Measurements from ENCODE around the gene RAB7B. TPM values are rescaled to one million over a fixed set of nuclear protein-coding genes. Genes with fewer than 3 reads are reported as not detected.

RAB7B gene
- total RNA-seq, 1 experiment from 2014 or later, result 0.22 TPM

GRCh38 chr1:205950826-205951549, 52.2 kb downstream of the RAB7B start (continued):
- no peak for TF ChIP-seq ZNF274 (IDR thresholded peaks at IDR 0.05; ENCODE audit: low read depth, low read length)

- Histone ChIP-seq H3K4me3 (replicated peaks in 1 of 2; ENCODE audit: low read depth in 1 of 2, low read length in 2 of 2) (no peak overlapping the region), H3K79me2 (ENCODE audit: insufficient read depth, low read length) (no peaks in the 10 kb centered on the region), H4K20me1 (ENCODE audit: insufficient read depth) (no peaks in the 10 kb centered on the region), H3K4me1 (ENCODE audit: control insufficient read depth in 1 of 2, insufficient read depth in 2 of 2, low read length in 2 of 2) (peaks cover 0 to under 1% of the 10 kb centered on the region in 2 experiments; a peak in 1 of 4 replicates), H3K9me2 (ENCODE audit: insufficient read depth) (no peaks in the 10 kb centered on the region), H2AFZ (ENCODE audit: low read depth, low read length, poor library complexity, severe bottlenecking) (no peak overlapping the region), H3K27me3 (ENCODE audit: insufficient read depth, low read length) (peaks cover 37% of the 10 kb centered on the region; the same call in 1 of the 2 replicates), H3K9me3 (ENCODE audit: control insufficient read depth in 1 of 2, insufficient read depth in 1 of 2, low read depth in 1 of 2, low read length in 2 of 2) (no peaks in the 10 kb centered on the region), H3K4me2 (ENCODE audit: low read length) (no peak overlapping the region), H3K9ac (ENCODE audit: low read length) (no peak overlapping the region), H3K36me3 (ENCODE audit: control insufficient read depth in 1 of 2, insufficient read depth in 2 of 2, low read length in 2 of 2) (no peaks in the 10 kb centered on the region), H3K27ac (ENCODE audit: low read depth, low read length) (no peak overlapping the region)
- ATAC-seq (no peak), DNase-seq (ENCODE audit: low read depth, low spot score) (no peak)
- intact Hi-C loops (cut with micrococcal nuclease), result no loop called here
- TF ChIP-seq TCF7L2 (IDR thresholded peaks at IDR 0.05; ENCODE audit: borderline replicate concordance, extremely low read depth, insufficient read depth, insufficient read length), result no peak
- TF ChIP-seq RAD21 (IDR thresholded peaks at IDR 0.05; ENCODE audit: low read depth), result no peak
- no peak for TF ChIP-seq MAX (IDR thresholded peaks at IDR 0.05)
- no peak for TF ChIP-seq CEBPB (IDR thresholded peaks at IDR 0.05; ENCODE audit: low read depth)
- no peak for TF ChIP-seq FOSL1 (IDR thresholded peaks at IDR 0.05; ENCODE audit: low read depth)
- TF ChIP-seq POLR2AphosphoS5 (IDR thresholded peaks at IDR 0.05; ENCODE audit: low read depth, low read length), result no peak
- TF ChIP-seq YY1 (IDR thresholded peaks at IDR 0.05; ENCODE audit: extremely low read depth, insufficient replicate concordance, low read depth, low read length), result no peak
- no peak for TF ChIP-seq SP1 (IDR thresholded peaks at IDR 0.05; ENCODE audit: low read depth)
- no peak for TF ChIP-seq ATF3 (IDR thresholded peaks at IDR 0.05)
- TF ChIP-seq SRF (IDR thresholded peaks at IDR 0.05; ENCODE audit: low read depth), result no peak
- no peak for TF ChIP-seq POLR2A (IDR thresholded peaks at IDR 0.05; ENCODE audit: borderline replicate concordance, extremely low read depth, insufficient read depth, insufficient read length)
- ChIA-PET CTCF (no interaction called here), RAD21 (ENCODE audit: low non-redundant PET in 1 of 2, low total read pairs in 2 of 2, uncharacterized antibody in 2 of 2, unreplicated experiment in 2 of 2) (interaction anchor here in 1 of 2 experiments (1.5 kb wide), 1 partner anchor 27 kb away, joined by 6 read pairs; no protein-coding TSS in a partner anchor), POLR2A (no interaction called here)
- no TSS peak for BruUV-seq (replicated peaks)
Measured at GRCh38 chr1:205950280-205950679, 52.9 kb downstream of the RAB7B start.
